Measurements from ENCODE around the gene BDH1.

BDH1 gene

DNA sequence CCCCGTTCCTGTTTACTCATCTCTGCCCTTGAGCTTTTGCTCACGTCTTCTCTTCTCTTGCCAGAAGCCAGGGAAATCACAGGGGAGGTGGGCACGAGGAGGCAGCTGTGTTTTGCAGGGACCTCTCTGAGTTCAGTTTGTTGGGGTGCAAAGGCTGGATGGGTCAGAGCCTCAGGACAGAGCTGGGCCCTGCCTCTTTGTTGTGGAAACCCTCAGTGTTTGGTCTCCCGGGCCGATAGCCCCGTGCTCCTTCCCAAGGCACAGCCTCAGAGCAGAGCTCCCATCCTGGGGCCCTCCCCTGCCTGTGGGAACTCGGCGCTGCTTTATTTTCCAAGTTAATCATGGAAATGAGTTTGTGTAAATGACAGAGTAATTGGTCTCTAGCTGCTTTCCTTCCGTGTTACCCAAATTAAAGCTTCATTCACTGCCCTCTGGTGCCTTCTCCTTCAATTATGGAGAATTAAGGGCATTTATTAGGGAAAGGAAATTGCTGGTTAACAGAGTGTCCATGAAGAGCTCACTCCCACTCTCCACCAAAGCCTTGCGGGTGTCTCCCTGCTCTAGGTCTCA is 40.9 kb downstream of the BDH1 start:
- peaks cover 58% of the 10 kb centered on the region for H3K36me3 Mint-ChIP-seq

DNA sequence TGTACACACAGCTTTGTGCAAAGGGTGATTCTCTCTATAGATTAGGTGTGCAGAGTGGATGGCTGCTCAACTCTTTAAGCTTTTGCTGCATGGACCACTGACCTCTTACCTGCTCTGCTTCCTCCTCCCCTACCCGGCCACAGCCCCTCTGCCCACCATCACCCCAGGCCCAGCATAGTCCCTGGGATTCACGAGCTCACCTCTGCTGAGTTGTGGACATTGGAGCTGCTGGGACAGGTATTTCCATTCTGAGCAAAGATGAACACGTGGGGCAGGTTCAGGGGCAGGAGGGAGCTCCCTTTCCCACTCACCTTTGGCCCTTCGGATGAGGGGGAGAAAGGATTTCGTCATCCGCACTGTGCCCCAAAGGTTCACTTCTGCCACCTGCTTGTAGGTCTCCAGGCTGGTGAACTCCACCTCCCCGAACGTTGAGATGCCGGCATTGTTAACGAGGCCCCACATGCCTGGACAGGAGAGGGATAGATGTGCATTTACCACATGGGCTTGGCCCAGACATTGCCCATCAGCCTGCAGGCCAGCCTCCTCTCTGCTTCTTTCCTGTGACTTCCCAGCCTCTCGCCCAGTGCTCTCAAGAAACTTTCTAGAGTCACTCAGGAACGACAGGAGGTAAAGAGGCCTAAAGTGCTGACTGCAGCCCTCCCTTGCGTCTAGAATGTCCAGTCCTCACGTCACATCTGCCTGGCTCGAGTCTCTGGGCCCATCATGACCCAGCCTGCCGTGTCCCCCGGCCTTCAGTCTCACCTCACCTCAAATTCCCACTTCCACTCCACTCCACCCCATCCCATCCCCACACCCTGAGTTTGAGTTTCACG is 41.6 kb downstream of the BDH1 start:
- no peak for DNase-seq
- Mint-ChIP-seq H3K36me3 (peaks cover 53% of the 10 kb centered on the region), H3K27me3 (no peaks in the 10 kb centered on the region), H3K4me3 (no peak overlapping the region), H3K9me3 (peaks cover 6% of the 10 kb centered on the region), H3K4me1 (peaks cover 16% of the 10 kb centered on the region), H3K27ac (peak overlapping the region; percentile 11)
- CTCF ChIA-PET, result interaction anchor here (1.1 to 1.9 kb wide), 2 partner anchors 9 to 257 kb away, joined by 3 to 9 read pairs; no protein-coding TSS in a partner anchor

More for the DNA sequence above, 40.9 kb downstream of the BDH1 start:
- H3K4me3 Mint-ChIP-seq, result no peak overlapping the region
- peaks cover 7% of the 10 kb centered on the region for H3K9me3 Mint-ChIP-seq
- H3K27me3 Mint-ChIP-seq, result no peaks in the 10 kb centered on the region
- DNase-seq, result no peak
- CTCF ChIA-PET, result interaction anchor here (1.0 to 1.9 kb wide), 2 partner anchors 18 to 258 kb away, joined by 3 to 9 read pairs; no protein-coding TSS in a partner anchor
- peak overlapping the region; percentile 37 for H3K27ac Mint-ChIP-seq
- H3K4me1 Mint-ChIP-seq, result peaks cover 16% of the 10 kb centered on the region

DNA sequence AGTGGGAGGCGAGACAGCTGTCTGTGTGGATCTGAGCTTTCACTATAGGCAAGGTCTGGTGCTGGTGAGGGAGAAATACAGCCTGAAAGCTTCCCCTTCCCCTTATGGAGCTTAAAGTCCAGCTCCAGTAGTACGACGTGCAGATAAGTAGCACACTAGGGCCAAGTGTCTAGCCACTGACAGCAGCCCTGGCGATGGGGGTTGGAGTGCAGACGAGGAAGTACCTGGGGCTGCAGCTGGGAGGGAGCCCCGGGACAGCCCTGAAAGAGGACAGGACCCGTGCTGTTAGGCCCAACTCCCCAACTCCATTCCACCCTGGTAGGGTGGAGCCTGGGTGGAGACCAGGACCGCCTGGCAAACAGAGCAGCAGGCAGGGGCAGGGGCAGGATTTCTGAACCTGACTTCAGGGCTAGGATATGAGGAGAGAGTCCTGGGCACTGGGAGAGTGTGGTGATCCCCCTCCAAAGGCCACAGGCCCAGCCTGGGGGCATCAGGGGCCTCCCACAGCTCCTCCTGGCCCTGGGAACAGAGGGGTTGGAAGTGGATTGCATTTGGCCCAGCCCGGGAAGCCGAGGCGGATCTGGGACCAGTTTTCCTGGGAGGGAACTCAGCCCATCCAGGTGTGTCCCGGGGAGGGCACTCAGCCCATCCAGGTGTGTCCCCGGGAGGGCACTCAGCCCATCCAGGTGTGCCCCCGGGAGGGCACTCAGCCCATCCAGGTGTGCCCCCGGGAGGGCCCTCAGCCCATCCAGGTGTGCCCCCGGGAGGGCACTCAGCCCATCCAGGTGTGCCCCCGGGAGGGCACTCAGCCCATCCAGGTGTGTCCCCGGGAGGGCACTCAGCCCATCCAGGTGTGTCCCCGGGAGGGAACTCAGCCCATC is 42.8 kb downstream of the BDH1 start:
- Mint-ChIP-seq H3K27me3 (no peaks in the 10 kb centered on the region), H3K4me1 (peaks cover 14% of the 10 kb centered on the region), H3K4me3 (no peak overlapping the region), H3K36me3 (peaks cover 53% of the 10 kb centered on the region), H3K9me3 (no peaks in the 10 kb centered on the region), H3K27ac (no peak overlapping the region)
- DNase-seq, result no peak
- CTCF ChIA-PET, result interaction anchor here (1.1 kb wide), 1 partner anchor 10 kb away, joined by 3 read pairs; no protein-coding TSS in a partner anchor

DNA sequence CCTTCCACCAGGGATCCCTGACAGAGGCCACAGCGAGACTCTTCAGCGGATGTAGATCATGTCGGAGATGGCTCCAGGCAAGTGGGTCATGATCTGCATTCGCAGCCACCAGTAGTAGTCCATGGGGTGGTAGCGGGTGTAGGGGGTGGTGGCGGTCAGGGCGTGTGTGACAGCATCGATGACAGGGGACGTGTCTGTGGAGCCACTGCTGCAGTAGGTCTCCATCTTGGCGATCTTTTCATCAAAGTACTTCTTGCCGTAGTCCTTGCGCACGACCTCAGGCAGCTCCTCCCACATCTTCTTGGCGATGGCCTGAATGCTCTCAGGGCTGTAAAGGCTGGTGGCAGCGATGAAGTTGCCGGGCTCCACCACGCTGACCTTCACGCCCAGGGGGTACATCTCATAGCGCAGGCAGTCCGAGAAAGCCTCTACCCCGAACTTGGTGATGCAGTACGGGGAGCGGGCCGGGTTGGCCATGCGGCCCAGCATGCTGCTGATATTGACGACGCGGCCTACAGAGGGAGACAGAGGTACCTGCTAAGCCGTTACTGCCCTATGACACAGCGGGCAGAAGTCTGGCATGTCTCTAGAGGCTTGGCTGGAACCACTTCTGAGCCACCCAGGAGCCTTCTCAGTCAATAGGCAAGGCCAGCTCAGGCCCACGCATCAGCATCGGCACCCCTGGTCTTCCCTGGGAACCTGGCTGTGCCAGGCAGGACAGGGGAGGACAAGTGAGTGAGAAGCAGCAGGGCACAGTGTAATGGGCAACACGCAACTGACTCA is 43.7 kb downstream of the BDH1 start:
- Mint-ChIP-seq H3K36me3 (peaks cover 53% of the 10 kb centered on the region), H3K27me3 (no peaks in the 10 kb centered on the region), H3K4me1 (peaks cover 15% of the 10 kb centered on the region), H3K9me3 (no peaks in the 10 kb centered on the region), H3K27ac (no peak overlapping the region), H3K4me3 (no peak overlapping the region)
- no peak for DNase-seq
- CTCF ChIA-PET, result interaction anchor here (1.3 to 4.8 kb wide), 2 partner anchors 11 to 289 kb away, joined by 4 to 29 read pairs; no protein-coding TSS in a partner anchor

DNA sequence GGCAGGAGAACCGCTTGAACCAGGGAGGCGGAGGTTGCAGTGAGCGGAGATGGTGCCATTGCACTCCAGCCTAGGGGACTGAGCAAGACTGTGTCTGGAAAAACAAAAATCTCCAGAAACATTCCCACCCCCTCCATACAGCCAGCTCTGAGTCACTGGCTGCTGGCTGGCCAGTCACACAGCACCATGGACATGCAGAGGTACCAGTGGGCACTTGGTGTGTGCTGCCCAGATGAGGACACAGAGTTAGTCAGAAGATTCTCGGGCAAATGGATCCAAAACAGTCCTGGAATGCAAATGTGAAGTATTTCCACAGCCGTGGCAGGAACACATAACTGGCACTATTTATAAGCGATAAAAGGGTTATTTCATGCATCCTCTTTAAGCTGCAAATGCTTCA is 44.6 kb downstream of the BDH1 start:
- DNase-seq, result no peak
- H3K4me3 Mint-ChIP-seq, result no peak overlapping the region
- no peak overlapping the region for H3K27ac Mint-ChIP-seq
- peaks cover 44% of the 10 kb centered on the region for H3K36me3 Mint-ChIP-seq
- CTCF ChIA-PET, result interaction anchor here (1.3 to 4.8 kb wide), 2 partner anchors 12 to 288 kb away, joined by 4 to 29 read pairs; no protein-coding TSS in a partner anchor
- H3K9me3 Mint-ChIP-seq, result no peaks in the 10 kb centered on the region
- no peaks in the 10 kb centered on the region for H3K27me3 Mint-ChIP-seq
- H3K4me1 Mint-ChIP-seq, result peaks cover 10% of the 10 kb centered on the region

DNA sequence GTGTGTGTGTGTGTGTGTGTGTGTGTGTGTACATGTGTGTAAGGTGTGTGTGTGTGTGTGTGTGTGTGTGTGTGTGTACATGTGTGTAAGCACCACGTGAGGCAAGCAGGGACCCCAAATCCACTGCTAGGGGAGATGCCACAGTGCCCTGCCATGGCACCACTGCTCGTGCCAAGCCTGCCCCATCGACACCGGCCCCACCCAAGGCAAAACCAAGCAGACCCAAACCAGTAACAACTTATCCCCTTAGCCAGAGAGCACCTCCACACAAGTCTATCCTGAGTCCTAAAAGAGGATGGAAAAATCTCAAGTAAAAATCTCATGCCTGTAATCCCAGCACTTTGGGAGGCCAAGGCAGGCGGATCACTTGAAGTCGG is 45.1 kb downstream of the BDH1 start:
- Mint-ChIP-seq H3K4me1 (peaks cover 10% of the 10 kb centered on the region), H3K4me3 (no peak overlapping the region), H3K9me3 (no peaks in the 10 kb centered on the region), H3K27me3 (no peaks in the 10 kb centered on the region), H3K27ac (no peak overlapping the region), H3K36me3 (peaks cover 41% of the 10 kb centered on the region)
- DNase-seq, result no peak
- CTCF ChIA-PET, result interaction anchor here (0.7 to 4.8 kb wide), 5 partner anchors 12 to 287 kb away, joined by 3 to 29 read pairs (median 4); no protein-coding TSS in a partner anchor

DNA sequence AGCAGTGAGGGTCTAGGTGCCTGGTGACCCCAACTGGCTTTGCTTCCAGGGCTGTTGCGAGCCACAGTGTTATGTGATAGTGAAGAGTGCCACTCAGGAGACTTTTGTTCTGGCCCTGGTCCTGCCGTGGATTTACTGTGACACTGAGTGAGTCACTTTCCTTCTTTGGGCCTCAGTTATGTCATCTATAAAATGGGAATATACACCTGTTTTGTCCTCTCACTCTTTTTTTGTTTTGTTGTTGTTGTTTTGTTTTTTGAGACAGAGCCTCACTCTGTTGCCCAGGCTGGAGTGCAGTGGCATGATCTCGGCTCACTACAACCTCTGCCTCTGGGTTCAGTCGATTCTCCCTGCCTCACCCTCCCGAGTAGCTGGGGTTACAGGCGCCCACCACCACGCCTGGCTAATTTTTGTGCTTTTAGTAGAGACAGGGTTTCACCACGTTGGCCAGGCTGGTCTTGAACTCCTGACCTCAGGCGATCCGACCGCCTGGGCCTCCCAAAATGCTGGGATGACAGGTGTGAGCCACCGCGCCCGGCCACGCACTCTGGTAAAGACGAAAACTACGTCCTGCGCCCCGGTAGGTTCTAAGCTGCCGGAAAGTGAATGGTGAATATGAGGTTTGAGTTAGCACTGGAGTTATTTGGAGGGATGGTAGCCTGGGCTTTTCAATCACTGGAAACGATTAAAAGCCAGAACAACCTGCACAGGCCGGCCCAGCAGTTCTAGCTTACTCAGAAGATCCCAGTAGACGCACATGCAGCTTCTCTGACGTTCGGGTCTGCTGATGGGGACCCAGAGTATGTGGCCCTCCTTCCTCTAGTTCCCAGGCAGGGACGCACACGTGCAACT is 46.6 kb downstream of the BDH1 start:
- H3K27me3 Mint-ChIP-seq, result no peaks in the 10 kb centered on the region
- H3K4me3 Mint-ChIP-seq, result no peak overlapping the region
- H3K36me3 Mint-ChIP-seq, result peaks cover 29% of the 10 kb centered on the region
- CTCF ChIA-PET, result interaction anchor here (0.6 to 4.8 kb wide), 6 partner anchors 8 to 416 kb away, joined by 3 to 29 read pairs (median 4); no protein-coding TSS in a partner anchor
- no peak overlapping the region for H3K27ac Mint-ChIP-seq
- no peak for DNase-seq
- H3K4me1 Mint-ChIP-seq, result peaks cover 10% of the 10 kb centered on the region
- H3K9me3 Mint-ChIP-seq, result no peaks in the 10 kb centered on the region

DNA sequence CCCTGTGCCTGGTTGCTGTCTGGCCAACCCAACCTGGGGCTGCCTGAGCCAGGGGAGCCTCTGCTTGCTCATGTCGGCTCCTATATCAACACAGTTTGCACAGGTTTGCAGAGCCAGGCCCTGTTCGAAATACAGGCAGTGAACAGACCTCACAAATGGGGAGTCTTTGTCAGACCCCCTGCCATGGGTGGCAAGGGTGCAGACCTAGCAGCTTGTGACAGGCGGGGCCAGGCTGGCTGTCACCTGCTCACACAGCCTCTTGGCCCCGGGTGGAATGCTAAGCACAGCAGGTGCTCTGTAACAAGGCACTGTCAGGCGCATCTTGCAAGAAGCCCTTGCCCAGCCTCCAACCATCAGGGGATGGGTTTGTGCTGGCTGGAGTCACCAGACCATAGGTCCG is 47.3 kb downstream of the BDH1 start:
- Mint-ChIP-seq H3K9me3 (no peaks in the 10 kb centered on the region), H3K36me3 (peaks cover 22% of the 10 kb centered on the region), H3K4me1 (peaks cover 10% of the 10 kb centered on the region), H3K4me3 (no peak overlapping the region), H3K27me3 (no peaks in the 10 kb centered on the region), H3K27ac (no peak overlapping the region)
- CTCF ChIA-PET, result interaction anchor here (4.8 kb wide), 1 partner anchor 285 kb away, joined by 29 read pairs; no protein-coding TSS in a partner anchor
- DNase-seq, result no peak

DNA sequence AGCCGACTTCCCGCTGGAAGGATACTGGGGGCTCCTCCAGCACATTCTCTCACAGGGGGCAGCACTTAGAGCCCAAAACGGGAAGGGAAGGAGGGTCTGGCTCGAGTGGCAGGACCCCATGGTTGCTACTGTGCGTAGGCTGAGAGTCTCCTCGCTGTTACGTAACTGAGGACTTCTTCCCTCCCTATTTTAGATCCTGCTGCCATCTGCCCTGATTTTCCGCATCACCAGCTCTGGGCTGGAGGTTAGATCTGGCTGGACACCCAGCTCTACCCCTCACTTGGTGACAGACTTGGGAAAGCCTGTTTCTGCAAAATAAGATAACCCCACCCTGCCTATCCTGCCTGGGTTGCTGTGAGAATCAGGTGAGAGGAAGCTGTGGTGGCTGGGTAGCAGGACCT is 47.7 kb downstream of the BDH1 start:
- CTCF ChIA-PET, result interaction anchor here (4.8 kb wide), 1 partner anchor 285 kb away, joined by 29 read pairs; no protein-coding TSS in a partner anchor
- Mint-ChIP-seq H3K27me3 (no peaks in the 10 kb centered on the region), H3K4me3 (no peak overlapping the region), H3K27ac (peak overlapping the region; percentile 19), H3K9me3 (no peaks in the 10 kb centered on the region), H3K36me3 (peaks cover 22% of the 10 kb centered on the region), H3K4me1 (peaks cover 10% of the 10 kb centered on the region)
- no peak for DNase-seq

DNA sequence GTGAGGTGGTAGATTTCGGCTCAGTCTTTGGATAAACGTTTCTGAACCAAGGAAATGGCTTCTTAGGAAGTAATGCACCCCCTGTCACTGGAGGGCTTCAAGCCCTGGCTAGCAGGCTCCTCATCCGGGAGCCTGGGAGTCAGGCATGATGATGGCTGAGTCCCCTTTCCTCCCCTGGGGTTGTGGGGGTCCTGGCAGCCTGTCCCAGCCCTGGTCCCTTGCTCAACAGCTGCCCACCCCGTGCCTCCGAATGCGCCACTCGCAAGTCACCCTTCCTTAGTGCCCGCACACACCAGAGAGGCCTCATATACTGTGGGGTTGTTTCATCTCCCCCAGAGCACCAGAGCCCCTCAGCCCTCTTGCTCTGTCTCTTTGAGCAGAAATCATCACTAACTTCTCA is 48.2 kb downstream of the BDH1 start:
- Mint-ChIP-seq H3K9me3 (no peaks in the 10 kb centered on the region), H3K27me3 (no peaks in the 10 kb centered on the region), H3K4me1 (peaks cover 10% of the 10 kb centered on the region), H3K36me3 (peaks cover 17% of the 10 kb centered on the region), H3K4me3 (no peak overlapping the region), H3K27ac (no peak overlapping the region)
- DNase-seq, result no peak
- CTCF ChIA-PET, result interaction anchor here (4.8 kb wide), 1 partner anchor 284 kb away, joined by 29 read pairs; no protein-coding TSS in a partner anchor

DNA sequence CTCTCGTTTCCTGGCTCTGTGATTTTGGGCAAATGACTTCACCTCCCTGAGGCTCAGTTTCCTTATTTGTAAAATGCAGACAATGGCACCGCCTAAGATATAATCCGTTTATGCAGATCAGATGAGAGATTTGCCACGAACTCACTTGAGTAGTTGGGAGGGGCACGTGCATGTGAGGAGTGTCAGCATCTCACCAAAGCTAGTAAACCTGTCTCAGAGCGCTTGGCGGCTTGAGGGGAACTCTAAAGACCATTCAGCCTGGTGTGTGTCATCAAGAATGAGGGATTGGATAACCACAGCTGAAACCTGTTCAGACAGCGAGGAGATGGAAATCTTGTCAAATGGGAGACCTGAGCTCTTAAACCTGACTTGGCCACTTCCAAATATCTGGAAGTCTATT is 48.7 kb downstream of the BDH1 start:
- Mint-ChIP-seq H3K9me3 (no peaks in the 10 kb centered on the region), H3K27ac (no peak overlapping the region), H3K4me1 (peaks cover 10% of the 10 kb centered on the region), H3K4me3 (no peak overlapping the region), H3K36me3 (peaks cover 13% of the 10 kb centered on the region), H3K27me3 (no peaks in the 10 kb centered on the region)
- CTCF ChIA-PET, result interaction anchor here (4.8 kb wide), 1 partner anchor 284 kb away, joined by 29 read pairs; no protein-coding TSS in a partner anchor
- DNase-seq, result no peak

DNA sequence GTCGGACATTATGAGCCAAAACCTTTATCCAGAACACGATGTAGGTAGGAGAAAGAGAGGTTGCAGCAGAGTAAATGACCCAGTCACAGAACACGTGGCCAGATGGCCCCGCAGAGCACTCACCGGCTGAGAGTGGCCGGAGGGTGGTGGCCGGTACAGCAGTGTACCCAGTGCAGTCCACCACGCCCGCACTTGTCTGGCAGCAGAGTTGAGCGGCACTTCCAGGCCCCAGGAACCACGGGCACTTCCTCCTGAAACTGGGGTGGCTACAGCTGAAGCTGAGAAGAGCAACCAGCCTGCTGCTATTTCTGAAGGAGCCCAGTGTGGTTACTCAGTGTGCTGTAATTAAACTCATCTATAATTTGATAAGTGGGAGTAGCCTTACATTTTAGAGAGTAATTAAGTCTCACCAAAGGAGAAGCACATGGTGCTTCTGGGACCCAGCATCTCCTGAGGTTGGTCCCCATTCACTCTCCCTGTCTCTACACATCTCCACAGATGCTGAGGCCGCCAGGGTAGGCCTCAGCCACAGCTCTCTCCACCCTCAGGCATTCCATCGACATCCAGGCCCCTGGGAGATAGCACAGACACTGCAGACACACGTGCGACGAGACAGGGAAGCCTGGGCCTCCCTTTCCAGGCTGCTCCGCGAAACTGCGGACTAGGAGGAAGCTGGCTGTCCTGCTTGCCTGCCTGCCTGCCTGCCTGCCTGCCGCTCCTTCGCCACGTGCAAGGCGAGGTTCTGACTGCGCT is 49.8 kb downstream of the BDH1 start:
- CTCF ChIA-PET, result interaction anchor here (7.6 kb wide), 1 partner anchor 249 kb away, joined by 54 read pairs; no protein-coding TSS in a partner anchor
- H3K27ac Mint-ChIP-seq, result no peak overlapping the region
- H3K9me3 Mint-ChIP-seq, result no peaks in the 10 kb centered on the region
- no peaks in the 10 kb centered on the region for H3K27me3 Mint-ChIP-seq
- no peak for DNase-seq
- peaks cover 10% of the 10 kb centered on the region for H3K4me1 Mint-ChIP-seq
- H3K36me3 Mint-ChIP-seq, result peaks cover 5% of the 10 kb centered on the region
- no peak overlapping the region for H3K4me3 Mint-ChIP-seq

Data from activated naive CD4-positive, alpha-beta T cell treated with anti-CD3 and anti-CD28 coated beads, Interleukin-2, amount 10 ng/mL, durations not matched to agents 7 days and 5 days (primary cell).